ENCODE measurements around the gene TMPRSS12. TPM values are rescaled to one million over a fixed set of nuclear protein-coding genes. Genes with fewer than 3 reads are reported as not detected.
"Not testable (repeated sequence)": the region's sequence is repeated elsewhere in the genome, so short reads cannot be mapped to it uniquely, and the experiment has no call there.

The TMPRSS12 gene
- total RNA-seq, 2 experiments from 2014 or later: not detected

DNA sequence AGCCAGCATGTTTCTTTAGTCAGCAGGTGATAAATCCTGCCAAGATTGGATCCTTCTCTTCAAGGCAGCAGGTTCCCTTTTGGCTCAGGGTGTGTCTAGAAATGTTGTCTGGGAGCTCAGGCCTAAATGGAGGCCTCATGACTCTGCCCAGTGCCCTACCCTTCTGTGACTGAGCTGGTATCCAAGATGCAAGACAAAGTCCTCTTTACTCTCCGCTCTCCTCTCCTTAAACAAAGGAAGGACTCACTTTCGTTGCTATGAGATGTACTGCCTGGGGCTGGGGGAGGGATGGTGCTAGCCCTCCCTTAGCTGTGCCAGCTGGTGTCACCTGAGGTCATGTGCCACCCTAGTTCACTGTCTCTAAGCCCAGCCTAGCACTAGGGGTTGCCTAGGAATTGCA lies 13.8 kb upstream of the TMPRSS12 start:
- no peak overlapping the region for H3K4me2 ChIP-seq (ENCODE audit: low read length)
- no peaks in the 10 kb centered on the region for H3K36me3 ChIP-seq (ENCODE audit: insufficient read depth, low read length)
- CTCF ChIA-PET (ENCODE audit: unreplicated experiment): no interaction called here
- H3K4me3 ChIP-seq (ENCODE audit: low read depth, low read length, poor library complexity, severe bottlenecking): no peak overlapping the region
- H4K20me1 ChIP-seq (ENCODE audit: insufficient read depth, low read length): no peaks in the 10 kb centered on the region
- no peaks in the 10 kb centered on the region for H3K4me1 ChIP-seq (ENCODE audit: insufficient read depth, low read length, poor library complexity, severe bottlenecking)
- H3K27ac ChIP-seq (ENCODE audit: low read depth, low read length, poor library complexity, severe bottlenecking): no peak overlapping the region
- no peaks in the 10 kb centered on the region for H3K79me2 ChIP-seq (ENCODE audit: insufficient read depth, low read depth, low read length)
- H3K9me2 ChIP-seq (ENCODE audit: insufficient read depth, low read length): no peaks in the 10 kb centered on the region
- no TSS peak for BruUV-seq (replicated peaks)
- H2AFZ ChIP-seq (ENCODE audit: low read length): no peak overlapping the region
- intact Hi-C loops (cut with micrococcal nuclease; ENCODE audit: unreplicated experiment): loop anchor here (5.0 kb wide), 1 partner anchor 513 kb away; no protein-coding TSS in a partner anchor
- no peak for DNase-seq (ENCODE audit: low spot score)
- no peaks in the 10 kb centered on the region for H3K9me3 ChIP-seq (ENCODE audit: low read length)
- POLR2A ChIA-PET: interaction anchor here (0.6 kb wide), 2 partner anchors 97 to 820 kb away, joined by 4 to 8 read pairs; no protein-coding TSS in a partner anchor
- TF ChIP-seq, protein P1, sequence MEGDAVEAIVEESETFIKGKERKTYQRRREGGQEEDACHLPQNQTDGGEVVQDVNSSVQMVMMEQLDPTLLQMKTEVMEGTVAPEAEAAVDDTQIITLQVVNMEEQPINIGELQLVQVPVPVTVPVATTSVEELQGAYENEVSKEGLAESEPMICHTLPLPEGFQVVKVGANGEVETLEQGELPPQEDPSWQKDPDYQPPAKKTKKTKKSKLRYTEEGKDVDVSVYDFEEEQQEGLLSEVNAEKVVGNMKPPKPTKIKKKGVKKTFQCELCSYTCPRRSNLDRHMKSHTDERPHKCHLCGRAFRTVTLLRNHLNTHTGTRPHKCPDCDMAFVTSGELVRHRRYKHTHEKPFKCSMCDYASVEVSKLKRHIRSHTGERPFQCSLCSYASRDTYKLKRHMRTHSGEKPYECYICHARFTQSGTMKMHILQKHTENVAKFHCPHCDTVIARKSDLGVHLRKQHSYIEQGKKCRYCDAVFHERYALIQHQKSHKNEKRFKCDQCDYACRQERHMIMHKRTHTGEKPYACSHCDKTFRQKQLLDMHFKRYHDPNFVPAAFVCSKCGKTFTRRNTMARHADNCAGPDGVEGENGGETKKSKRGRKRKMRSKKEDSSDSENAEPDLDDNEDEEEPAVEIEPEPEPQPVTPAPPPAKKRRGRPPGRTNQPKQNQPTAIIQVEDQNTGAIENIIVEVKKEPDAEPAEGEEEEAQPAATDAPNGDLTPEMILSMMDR (conservative IDR thresholded peaks at IDR 0.05; ENCODE audit: low read length): no peak
- no peak for TF ChIP-seq EZH2phosphoT487 (IDR thresholded peaks at IDR 0.05; ENCODE audit: borderline replicate concordance, low read depth, low read length)

DNA sequence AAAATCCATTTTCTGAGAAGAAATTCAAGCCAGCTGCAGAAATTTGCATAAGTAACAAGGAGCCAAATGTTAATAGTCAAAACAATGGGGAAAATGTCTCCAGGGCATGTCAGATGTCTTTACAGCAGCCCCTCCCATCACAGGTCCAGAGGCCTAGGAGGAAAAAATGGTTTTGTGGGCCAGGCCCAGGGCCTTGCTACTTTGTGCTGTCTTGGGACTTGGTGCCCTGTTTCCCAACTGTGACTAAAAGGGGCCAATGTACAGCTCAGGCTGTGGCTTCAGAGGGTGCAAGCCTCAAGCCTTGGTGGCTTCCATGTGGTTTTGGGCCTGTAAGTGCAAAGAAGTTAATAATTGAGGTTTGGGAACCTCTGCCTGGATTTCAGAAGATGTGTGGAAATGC lies 8.9 kb upstream of the TMPRSS12 start:
- H3K36me3 ChIP-seq (ENCODE audit: insufficient read depth, low read length); H3K4me3 ChIP-seq (ENCODE audit: low read depth, low read length, poor library complexity, severe bottlenecking); BruUV-seq (replicated peaks); H3K9me2 ChIP-seq (ENCODE audit: insufficient read depth, low read length); H3K79me2 ChIP-seq (ENCODE audit: insufficient read depth, low read depth, low read length); DNase-seq (ENCODE audit: low spot score); POLR2A ChIA-PET; H3K4me2 ChIP-seq (ENCODE audit: low read length); CTCF ChIA-PET (ENCODE audit: unreplicated experiment); H3K4me1 ChIP-seq (ENCODE audit: insufficient read depth, low read length, poor library complexity, severe bottlenecking); H4K20me1 ChIP-seq (ENCODE audit: insufficient read depth, low read length); H3K9me3 ChIP-seq (ENCODE audit: low read length); H3K27ac ChIP-seq (ENCODE audit: low read depth, low read length, poor library complexity, severe bottlenecking); H2AFZ ChIP-seq (ENCODE audit: low read length): not testable (repeated sequence)
- intact Hi-C loops (cut with micrococcal nuclease; ENCODE audit: unreplicated experiment): loop anchor here (10.0 kb wide), 1 partner anchor 421 kb away; no protein-coding TSS in a partner anchor

DNA sequence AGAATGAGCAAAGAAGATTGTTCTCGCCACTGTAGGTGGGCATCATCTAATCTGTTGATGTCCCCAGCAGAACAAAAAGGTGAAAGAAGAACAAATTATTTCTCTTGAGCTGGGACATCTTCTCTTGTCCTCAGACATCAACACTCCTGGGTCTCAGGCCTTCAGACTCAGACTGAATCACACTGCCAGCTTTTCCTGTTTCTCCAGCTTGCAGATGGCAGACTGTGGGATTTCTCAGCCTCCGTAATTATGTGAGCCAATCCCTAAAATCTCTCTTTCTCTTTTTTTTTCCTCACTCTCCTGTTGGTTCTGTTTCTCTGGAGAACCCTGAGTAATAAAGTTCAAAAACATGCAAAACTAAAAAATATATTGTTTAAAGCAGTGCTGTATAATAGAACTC lies 3.7 kb upstream of the TMPRSS12 start:
- Histone ChIP-seq H3K4me3 (ENCODE audit: low read depth, low read length, poor library complexity, severe bottlenecking) (no peak overlapping the region), H3K27ac (ENCODE audit: low read depth, low read length, poor library complexity, severe bottlenecking) (no peak overlapping the region), H3K4me1 (ENCODE audit: insufficient read depth, low read length, poor library complexity, severe bottlenecking) (no peaks in the 10 kb centered on the region), H3K4me2 (ENCODE audit: low read length) (no peak overlapping the region), H4K20me1 (ENCODE audit: insufficient read depth, low read length) (no peaks in the 10 kb centered on the region), H3K9me3 (ENCODE audit: low read length) (peaks cover 13% of the 10 kb centered on the region), H3K9me2 (ENCODE audit: insufficient read depth, low read length) (no peaks in the 10 kb centered on the region), H3K36me3 (ENCODE audit: insufficient read depth, low read length) (no peaks in the 10 kb centered on the region), H2AFZ (ENCODE audit: low read length) (no peak overlapping the region), H3K79me2 (ENCODE audit: insufficient read depth, low read depth, low read length) (no peaks in the 10 kb centered on the region)
- no peak for DNase-seq (ENCODE audit: low spot score)
- CTCF ChIA-PET (ENCODE audit: unreplicated experiment): no interaction called here
- TF ChIP-seq EZH2phosphoT487 (IDR thresholded peaks at IDR 0.05; ENCODE audit: borderline replicate concordance, low read depth, low read length): no peak
- TF ChIP-seq, protein P1 (conservative IDR thresholded peaks at IDR 0.05; ENCODE audit: low read length): no peak
- POLR2A ChIA-PET: no interaction called here
- intact Hi-C loops (cut with micrococcal nuclease; ENCODE audit: unreplicated experiment): loop anchor here (10.0 kb wide), 1 partner anchor 416 kb away; no protein-coding TSS in a partner anchor
- BruUV-seq (replicated peaks): no TSS peak

Measured in OCI-LY7 (cell line).